Rectal smooth muscle tissue (tissue), 1 donor: ENCODE measurements around the gene TXNIP.
A peak's percentile ranks its signal among the peaks of the same experiment; 100 is the strongest.
"Not testable (repeated sequence)": the region's sequence is repeated elsewhere in the genome, so short reads cannot be mapped to it uniquely, and the experiment has no call there.

Experiments
- H3K27ac ChIP-seq: one replicate; pipeline ENCODE4 v1.7.0; 2013; ENCODE audit warnings: low read depth, low read length, inconsistent platforms
- H3K27me3 ChIP-seq: one replicate; pipeline ENCODE4 v1.7.0; 2013; ENCODE audit warnings: low read length; ENCODE audit not compliant: control insufficient read depth, insufficient read depth
- H3K36me3 ChIP-seq: one replicate; pipeline ENCODE4 v1.7.0; 2013; ENCODE audit warnings: low read length; ENCODE audit not compliant: control insufficient read depth, insufficient read depth
- H3K4me1 ChIP-seq: one replicate; pipeline ENCODE4 v1.7.0; 2013; ENCODE audit warnings: low read length; ENCODE audit not compliant: control insufficient read depth, insufficient read depth
- H3K4me3 ChIP-seq: one replicate; pipeline ENCODE4 v1.7.0; 2013; ENCODE audit warnings: low read length
- H3K9ac ChIP-seq: one replicate; pipeline ENCODE4 v1.7.0; 2013; ENCODE audit warnings: low read length

Gene TXNIP, protein sequence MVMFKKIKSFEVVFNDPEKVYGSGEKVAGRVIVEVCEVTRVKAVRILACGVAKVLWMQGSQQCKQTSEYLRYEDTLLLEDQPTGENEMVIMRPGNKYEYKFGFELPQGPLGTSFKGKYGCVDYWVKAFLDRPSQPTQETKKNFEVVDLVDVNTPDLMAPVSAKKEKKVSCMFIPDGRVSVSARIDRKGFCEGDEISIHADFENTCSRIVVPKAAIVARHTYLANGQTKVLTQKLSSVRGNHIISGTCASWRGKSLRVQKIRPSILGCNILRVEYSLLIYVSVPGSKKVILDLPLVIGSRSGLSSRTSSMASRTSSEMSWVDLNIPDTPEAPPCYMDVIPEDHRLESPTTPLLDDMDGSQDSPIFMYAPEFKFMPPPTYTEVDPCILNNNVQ

DNA sequence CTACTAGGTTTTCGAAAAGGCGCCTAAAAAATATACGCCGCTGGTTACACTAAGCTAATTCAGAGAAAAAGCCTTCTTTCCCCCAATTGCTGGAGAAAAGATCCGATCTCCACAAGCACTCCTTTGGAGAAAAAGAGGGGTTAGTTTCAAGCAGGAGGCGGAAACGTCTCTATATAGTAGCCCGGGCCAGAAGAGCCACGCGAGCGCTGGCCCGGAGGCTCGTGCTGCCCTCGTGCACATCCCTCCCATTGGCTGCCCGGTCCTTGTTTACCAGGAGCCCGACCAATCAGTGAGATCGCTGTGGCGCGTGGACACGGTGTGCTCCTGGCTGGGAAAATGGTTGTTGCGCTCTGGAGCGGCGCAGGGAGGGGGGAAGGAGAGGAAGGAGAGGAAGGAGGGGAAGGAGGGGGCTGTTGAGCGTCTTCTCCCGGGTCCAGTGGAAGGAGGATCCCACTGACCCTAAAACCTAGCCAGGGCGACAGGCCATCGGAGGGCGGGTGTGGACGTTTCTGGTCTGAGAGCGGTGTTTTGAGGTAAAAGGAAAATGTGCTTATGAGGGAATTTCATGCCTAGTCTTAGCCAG, at the start of gene TXNIP:
Gene TXNIP, minus strand, starts transcription at position 147 of the 583 bp plus-strand sequence. CDS start 313 bp downstream, outside the sequence.
- Histone ChIP-seq H3K4me1 (peaks cover 24% of the 10 kb centered on the region), H3K27ac (peak within 1 kb of the TSS; percentile 97), H3K27me3 (no peaks in the 10 kb centered on the region), H3K9ac (peak within 1 kb of the TSS; percentile 98), H3K4me3 (peak within 1 kb of the TSS; percentile 100), H3K36me3 (peaks cover 36% of the 10 kb centered on the region)

- H3K9ac ChIP-seq, result no peak overlapping the region
- H3K4me1 ChIP-seq, result peaks cover 2% of the 10 kb centered on the region
- H3K27ac ChIP-seq, result peak overlapping the region; percentile 87
- H3K27me3 ChIP-seq, result no peaks in the 10 kb centered on the region
- no peak overlapping the region for H3K4me3 ChIP-seq
- H3K36me3 ChIP-seq, result no peaks in the 10 kb centered on the region
Observed at GRCh38 chr1:146039844-146040194, 43.4 kb upstream of the TXNIP start.

DNA sequence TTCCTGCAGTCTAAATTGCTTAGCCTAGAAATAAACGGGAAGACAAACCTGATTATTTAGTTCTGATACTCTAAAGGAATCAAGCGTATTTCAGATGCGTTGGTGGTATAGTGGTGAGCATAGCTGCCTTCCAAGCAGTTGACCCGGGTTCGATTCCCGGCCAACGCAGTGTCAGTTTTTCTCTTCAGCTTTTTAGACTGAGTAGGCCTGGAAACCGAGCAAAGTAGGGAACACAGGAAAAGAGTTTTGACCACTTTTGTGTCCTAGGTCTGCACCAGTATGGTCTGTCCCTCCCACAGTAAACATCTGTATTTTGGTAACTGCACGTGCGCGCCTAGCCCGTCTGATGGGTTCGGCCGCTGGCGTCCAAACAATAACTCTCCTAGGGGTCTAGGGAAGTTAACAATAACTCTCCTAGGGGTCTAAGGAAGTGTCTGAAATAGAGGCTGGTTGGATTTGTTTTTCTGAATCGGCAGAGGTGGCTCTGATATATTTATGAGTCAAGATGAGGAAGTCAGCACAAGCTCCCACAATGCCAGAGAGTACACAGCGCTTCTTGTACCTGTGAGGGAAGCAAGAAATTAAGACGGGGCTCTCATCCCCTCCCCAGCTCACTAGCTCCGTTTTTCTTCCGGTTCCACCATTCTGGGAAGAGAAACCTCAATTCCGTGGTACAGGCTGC, 40.7 kb upstream of the TXNIP start:
- no peaks in the 10 kb centered on the region for H3K27me3 ChIP-seq
- peak overlapping the region; percentile 81 for H3K9ac ChIP-seq
- peak overlapping the region; percentile 87 for H3K27ac ChIP-seq
- no peaks in the 10 kb centered on the region for H3K36me3 ChIP-seq
- peaks cover 2% of the 10 kb centered on the region for H3K4me1 ChIP-seq
- peak overlapping the region; percentile 94 for H3K4me3 ChIP-seq

DNA sequence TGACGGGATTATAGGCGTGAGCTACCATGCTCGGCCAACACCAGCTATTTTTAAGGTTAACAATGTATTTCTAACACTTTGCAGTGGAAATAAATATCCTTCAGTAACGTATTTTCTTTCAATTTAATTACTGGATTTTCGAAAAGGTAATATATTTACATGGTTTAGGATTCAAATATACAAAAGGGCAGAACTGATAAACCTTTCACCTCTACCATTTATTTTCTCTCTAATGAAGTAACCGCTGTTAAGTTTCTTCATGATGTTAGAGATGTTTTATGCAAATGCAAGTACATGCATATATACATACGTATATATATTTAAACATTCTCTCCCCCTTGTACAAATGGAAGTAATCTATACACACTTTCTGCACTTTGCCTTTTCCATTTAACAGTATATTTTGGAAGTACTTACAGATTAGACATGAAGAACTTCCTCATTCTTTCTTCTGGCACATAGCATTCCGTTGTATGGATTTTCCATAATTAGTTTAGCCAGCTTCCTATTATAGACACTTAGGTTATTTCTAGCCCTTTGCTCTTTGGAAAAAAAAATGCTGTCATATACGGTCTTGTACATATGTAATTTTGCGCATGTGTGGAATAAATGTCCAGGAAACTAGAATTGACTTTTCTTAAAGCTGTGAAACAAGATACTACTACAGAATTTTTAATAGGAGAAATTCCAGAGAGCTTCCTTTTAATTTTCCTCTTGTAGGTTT, 40.0 kb upstream of the TXNIP start:
- no peaks in the 10 kb centered on the region for H3K36me3 ChIP-seq
- H3K9ac ChIP-seq, result no peak overlapping the region
- no peak overlapping the region for H3K27ac ChIP-seq
- no peaks in the 10 kb centered on the region for H3K27me3 ChIP-seq
- H3K4me3 ChIP-seq, result peak overlapping the region; percentile 94
- H3K4me1 ChIP-seq, result peaks cover 2% of the 10 kb centered on the region

DNA sequence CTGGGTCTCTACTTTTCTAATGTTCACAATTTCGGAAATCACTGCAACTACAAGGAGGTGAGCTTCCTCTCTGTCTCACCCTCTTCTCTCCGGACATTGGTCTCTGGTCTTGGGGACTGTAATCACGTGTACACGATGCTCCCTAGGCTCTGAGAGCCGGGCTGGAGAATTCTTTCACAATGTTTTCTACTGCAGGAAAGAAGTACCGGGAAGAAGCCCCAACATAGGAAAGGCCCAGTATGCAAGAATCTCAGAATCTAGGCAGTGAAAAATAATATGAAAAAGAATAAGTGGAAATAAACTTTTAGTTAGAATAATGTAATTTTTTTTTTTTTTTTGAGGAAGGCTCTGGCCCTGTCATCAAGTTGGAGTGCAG, 38.7 kb upstream of the TXNIP start:
- H3K4me3 ChIP-seq, result no peak overlapping the region
- no peak overlapping the region for H3K27ac ChIP-seq
- H3K4me1 ChIP-seq, result peaks cover 2% of the 10 kb centered on the region
- H3K27me3 ChIP-seq, result no peaks in the 10 kb centered on the region
- no peaks in the 10 kb centered on the region for H3K36me3 ChIP-seq
- H3K9ac ChIP-seq, result no peak overlapping the region

GRCh38 chr1:146032631-146033219, 36.3 kb upstream of the TXNIP start:
- H3K27ac ChIP-seq, result no peak overlapping the region
- no peak overlapping the region for H3K4me3 ChIP-seq
- peaks cover 2% of the 10 kb centered on the region for H3K4me1 ChIP-seq

DNA sequence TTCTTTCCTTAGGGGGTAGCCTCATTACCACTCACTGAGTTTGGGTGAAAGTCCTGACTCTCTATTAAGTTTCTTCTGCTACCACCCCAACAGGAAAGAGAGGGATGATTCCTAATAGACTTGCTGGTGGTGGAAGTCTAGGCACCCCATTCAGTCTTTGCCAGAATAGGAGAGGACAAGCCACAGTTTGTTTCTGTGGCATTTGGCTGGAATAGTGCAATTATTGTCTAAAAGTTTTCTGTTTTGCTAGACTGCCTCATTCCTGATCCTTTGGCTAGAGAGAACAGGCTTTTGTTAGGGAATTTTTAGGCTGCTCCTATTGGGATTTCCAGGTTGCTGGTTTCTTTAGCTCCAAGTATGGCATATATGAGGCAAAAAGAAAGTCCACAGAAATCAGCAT, 35.1 kb upstream of the TXNIP start:
- Histone ChIP-seq H3K36me3 (no peaks in the 10 kb centered on the region), H3K27ac (no peak overlapping the region), H3K4me3 (no peak overlapping the region), H3K27me3 (no peaks in the 10 kb centered on the region), H3K9ac (no peak overlapping the region), H3K4me1 (peaks cover 2% of the 10 kb centered on the region)

More at GRCh38 chr1:146032631-146033219, 36.3 kb upstream of the TXNIP start:
- Histone ChIP-seq H3K27me3 (no peaks in the 10 kb centered on the region), H3K36me3 (no peaks in the 10 kb centered on the region), H3K9ac (no peak overlapping the region)

DNA sequence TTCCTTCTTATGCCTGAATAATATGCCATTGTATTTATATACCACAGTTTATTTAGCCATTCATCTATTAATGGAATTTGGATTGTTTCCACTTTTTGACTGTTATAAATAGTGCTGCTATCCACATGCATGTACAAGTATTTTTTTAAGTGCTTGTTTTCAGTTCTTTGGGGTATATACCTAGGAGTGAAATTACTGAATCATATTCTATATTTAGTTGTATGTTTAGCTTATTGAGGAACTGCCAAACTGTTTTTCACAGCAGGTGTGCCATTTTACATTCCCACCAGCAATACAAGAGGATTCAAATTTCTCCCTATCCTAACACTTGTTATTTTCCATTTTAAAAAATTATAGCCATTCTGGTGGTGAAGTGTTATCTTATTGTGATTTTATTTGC, 32.7 kb upstream of the TXNIP start:
- no peak overlapping the region for H3K9ac ChIP-seq
- H3K4me3 ChIP-seq, result no peak overlapping the region
- no peaks in the 10 kb centered on the region for H3K27me3 ChIP-seq
- H3K4me1 ChIP-seq, result no peaks in the 10 kb centered on the region
- no peaks in the 10 kb centered on the region for H3K36me3 ChIP-seq
- no peak overlapping the region for H3K27ac ChIP-seq

GRCh38 chr1:146026650-146027049, 30.3 kb upstream of the TXNIP start:
- not testable (repeated sequence) for H3K36me3 ChIP-seq, H3K4me1 ChIP-seq, H3K9ac ChIP-seq, H3K27ac ChIP-seq, H3K27me3 ChIP-seq, H3K4me3 ChIP-seq

- not testable (repeated sequence) for H3K27ac ChIP-seq, H3K4me3 ChIP-seq, H3K36me3 ChIP-seq, H3K4me1 ChIP-seq, H3K9ac ChIP-seq, H3K27me3 ChIP-seq
Observed at GRCh38 chr1:146025787-146026495, 29.6 kb upstream of the TXNIP start.

DNA sequence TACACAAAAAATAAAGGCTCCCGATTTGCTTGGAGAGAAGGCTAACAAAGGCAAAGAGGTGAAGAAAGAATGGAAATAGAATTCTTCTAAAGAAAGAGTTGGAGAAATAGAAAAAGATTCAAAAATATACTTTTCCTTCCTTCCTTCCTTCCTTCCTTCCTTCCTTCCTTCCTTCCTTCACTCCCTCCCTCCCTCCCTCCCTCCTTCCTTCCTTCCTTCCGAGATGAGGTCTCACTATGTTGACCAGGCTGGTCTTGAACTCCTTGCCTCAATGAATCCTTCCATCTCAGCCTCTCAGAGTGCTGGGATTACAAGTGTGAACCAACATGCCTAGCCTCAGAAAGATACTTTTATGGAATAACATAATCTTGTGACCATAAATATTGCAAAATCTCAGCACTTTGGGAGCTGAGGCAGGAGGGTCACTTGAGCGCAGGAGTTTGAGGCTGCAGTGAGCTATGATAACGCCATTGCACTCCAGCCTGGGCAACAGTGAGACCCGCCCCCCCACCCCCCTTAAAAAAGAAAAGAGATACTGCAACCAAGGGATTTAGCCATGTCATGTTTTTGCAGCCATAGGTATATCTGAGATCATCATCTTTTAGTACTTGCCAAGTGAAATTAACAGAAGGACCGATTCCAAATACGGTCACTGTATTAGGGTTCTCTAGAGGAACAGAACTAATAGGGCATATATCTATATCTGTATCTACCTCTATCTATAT, 26.2 kb upstream of the TXNIP start:
- Histone ChIP-seq H3K27ac (no peak overlapping the region), H3K27me3 (peaks cover 4% of the 10 kb centered on the region), H3K4me1 (no peaks in the 10 kb centered on the region), H3K36me3 (no peaks in the 10 kb centered on the region), H3K4me3 (no peak overlapping the region), H3K9ac (no peak overlapping the region)
